Endothelial cell of umbilical vein (primary cell): ENCODE data around the gene MBTD1.

Experiments
- EZH2 ChIP-seq: IDR thresholded peaks from 2 replicates; pipeline ENCODE4 v1.6.1; 2012; ENCODE audit warnings: borderline replicate concordance, low read depth, mild to moderate bottlenecking, moderate library complexity, low read length, inconsistent platforms; ENCODE audit not compliant: severe bottlenecking
- GATA2 ChIP-seq: IDR thresholded peaks from 2 replicates; pipeline ENCODE4 v1.7.0; 2011; ENCODE audit warnings: low read depth, mild to moderate bottlenecking, moderate library complexity, mixed read lengths, low read length; ENCODE audit not compliant: insufficient read length, insufficient read depth
- JUN ChIP-seq: IDR thresholded peaks from 2 replicates; pipeline ENCODE4 v1.6.1; 2011; ENCODE audit warnings: borderline replicate concordance, low read depth; ENCODE audit not compliant: insufficient read length, insufficient read depth
- MYC ChIP-seq: IDR thresholded peaks from one replicate; pipeline ENCODE4 v1.6.1; 2011; ENCODE audit warnings: mild to moderate bottlenecking, low read depth, low read length
- POLR2A ChIP-seq: IDR thresholded peaks from 2 replicates; pipeline ENCODE4 v1.6.1; 2012; ENCODE audit warnings: low read depth, mild to moderate bottlenecking, control low read depth, low read length
- POLR2AphosphoS5 ChIP-seq: IDR thresholded peaks from 2 replicates; pipeline ENCODE4 v1.6.1; 2012; ENCODE audit warnings: low read depth, mild to moderate bottlenecking, control low read depth, low read length, moderate library complexity; ENCODE audit not compliant: insufficient read depth
- TF ChIP-seq, protein P1 (sequence below), 2 donors: IDR thresholded peaks; 1 replicate in 1 of 2; 2 replicates in 1 of 2; pipeline ENCODE4 v1.5.1; 2011; ENCODE audit warnings: low read length in 2 of 2, mild to moderate bottlenecking in 2 of 2, moderate library complexity in 2 of 2, control low read depth in 1 of 2, inconsistent platforms in 1 of 2, low read depth in 1 of 2; ENCODE audit not compliant: insufficient read depth in 1 of 2; ENCODE audit errors: extremely low read depth in 1 of 2
- TF ChIP-seq, protein P2 (sequence below): IDR thresholded peaks from 2 replicates; pipeline ENCODE4 v1.6.1; 2011; ENCODE audit not compliant: insufficient read depth, insufficient read length

DNA sequence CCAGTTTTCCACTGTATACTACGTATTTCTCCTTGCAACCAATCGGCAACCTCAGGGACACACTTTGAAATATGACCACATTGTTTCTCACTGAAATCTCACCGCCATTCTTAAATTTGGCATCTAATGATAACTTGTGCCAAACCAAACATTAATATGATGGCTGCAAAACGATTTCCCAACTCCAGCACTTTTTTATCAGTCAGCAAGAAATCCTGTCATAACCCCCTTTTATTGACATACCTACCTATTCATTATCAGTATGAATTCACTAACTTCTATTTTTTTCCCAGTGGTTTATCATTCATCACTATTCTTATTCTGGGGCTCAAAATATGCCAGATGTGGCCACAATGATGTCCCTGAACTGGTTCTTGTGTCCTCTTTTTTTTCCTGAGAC lies 15.8 kb downstream of the MBTD1 start:
- no peak for TF ChIP-seq POLR2AphosphoS5
- TF ChIP-seq, protein P1, sequence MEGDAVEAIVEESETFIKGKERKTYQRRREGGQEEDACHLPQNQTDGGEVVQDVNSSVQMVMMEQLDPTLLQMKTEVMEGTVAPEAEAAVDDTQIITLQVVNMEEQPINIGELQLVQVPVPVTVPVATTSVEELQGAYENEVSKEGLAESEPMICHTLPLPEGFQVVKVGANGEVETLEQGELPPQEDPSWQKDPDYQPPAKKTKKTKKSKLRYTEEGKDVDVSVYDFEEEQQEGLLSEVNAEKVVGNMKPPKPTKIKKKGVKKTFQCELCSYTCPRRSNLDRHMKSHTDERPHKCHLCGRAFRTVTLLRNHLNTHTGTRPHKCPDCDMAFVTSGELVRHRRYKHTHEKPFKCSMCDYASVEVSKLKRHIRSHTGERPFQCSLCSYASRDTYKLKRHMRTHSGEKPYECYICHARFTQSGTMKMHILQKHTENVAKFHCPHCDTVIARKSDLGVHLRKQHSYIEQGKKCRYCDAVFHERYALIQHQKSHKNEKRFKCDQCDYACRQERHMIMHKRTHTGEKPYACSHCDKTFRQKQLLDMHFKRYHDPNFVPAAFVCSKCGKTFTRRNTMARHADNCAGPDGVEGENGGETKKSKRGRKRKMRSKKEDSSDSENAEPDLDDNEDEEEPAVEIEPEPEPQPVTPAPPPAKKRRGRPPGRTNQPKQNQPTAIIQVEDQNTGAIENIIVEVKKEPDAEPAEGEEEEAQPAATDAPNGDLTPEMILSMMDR (IDR thresholded peaks at IDR 0.05; ENCODE audit: extremely low read depth in 1 of 2, insufficient read depth in 1 of 2, low read depth in 1 of 2, low read length in 2 of 2) = no peak
- no peak for TF ChIP-seq EZH2
- no peak for TF ChIP-seq POLR2A
- TF ChIP-seq MYC = no peak
- TF ChIP-seq, protein P2, sequence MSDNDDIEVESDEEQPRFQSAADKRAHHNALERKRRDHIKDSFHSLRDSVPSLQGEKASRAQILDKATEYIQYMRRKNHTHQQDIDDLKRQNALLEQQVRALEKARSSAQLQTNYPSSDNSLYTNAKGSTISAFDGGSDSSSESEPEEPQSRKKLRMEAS = no peak
- no peak for TF ChIP-seq GATA2
- TF ChIP-seq JUN = no peak
